HFF-Myc (cell line): ENCODE measurements around the gene SORCS2.

Experiments
- DNase-seq: peaks from one replicate; pipeline ENCODE4 v3.0.0-alpha.2; 2011; ENCODE audit warnings: low read depth; ENCODE audit errors: extremely low read depth
- H3K4me3 ChIP-seq: replicated peaks from 2 replicates; pipeline ENCODE4 v1.5.1; 2011; ENCODE audit warnings: low read depth, mild to moderate bottlenecking, control low read depth, low read length
- TF ChIP-seq, protein P1 (sequence below): IDR thresholded peaks from 2 replicates; pipeline ENCODE4 v1.5.1; 2012; ENCODE audit warnings: mild to moderate bottlenecking, low read depth, low read length, control low read depth; ENCODE audit errors: missing control alignments

SORCS2 gene

DNA sequence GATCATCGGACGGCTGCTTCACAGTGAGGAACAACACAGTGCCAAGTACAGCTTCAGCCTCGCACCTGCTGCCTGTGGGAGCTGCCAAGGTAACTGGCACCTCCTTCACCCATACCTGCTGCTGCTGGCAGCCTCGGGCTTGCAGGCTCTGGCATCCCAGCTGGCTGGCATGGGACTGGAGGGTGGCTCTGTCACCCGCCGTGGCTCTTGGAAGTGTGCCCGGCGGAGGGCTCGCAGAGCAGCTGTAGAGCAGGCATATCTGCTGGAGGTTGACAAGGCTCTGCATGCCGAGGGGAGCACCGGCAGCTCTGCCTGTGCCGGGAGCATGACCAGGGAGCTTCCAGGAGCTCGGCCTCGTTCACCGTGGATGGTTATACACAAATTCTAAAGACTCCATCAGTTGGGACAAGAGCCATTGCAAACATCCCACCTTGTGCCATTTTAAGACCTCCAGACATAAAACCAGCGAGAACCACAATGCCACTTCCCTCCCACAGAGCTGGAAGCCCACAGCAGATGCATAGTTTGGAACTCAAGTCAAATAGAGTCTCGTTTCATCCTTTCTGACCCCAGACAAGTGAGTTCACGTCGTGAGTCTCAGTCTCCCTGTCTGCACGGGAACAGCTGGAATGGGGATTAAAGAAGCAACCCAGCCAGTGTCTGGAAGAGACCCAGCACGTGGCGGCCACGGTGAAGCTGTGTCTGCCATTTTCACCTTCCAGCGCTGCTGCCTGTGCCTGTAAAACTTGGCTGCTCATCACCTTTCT, 326.7 kb downstream of the SORCS2 start:
- H3K4me3 ChIP-seq: no peak overlapping the region
- TF ChIP-seq, protein P1, sequence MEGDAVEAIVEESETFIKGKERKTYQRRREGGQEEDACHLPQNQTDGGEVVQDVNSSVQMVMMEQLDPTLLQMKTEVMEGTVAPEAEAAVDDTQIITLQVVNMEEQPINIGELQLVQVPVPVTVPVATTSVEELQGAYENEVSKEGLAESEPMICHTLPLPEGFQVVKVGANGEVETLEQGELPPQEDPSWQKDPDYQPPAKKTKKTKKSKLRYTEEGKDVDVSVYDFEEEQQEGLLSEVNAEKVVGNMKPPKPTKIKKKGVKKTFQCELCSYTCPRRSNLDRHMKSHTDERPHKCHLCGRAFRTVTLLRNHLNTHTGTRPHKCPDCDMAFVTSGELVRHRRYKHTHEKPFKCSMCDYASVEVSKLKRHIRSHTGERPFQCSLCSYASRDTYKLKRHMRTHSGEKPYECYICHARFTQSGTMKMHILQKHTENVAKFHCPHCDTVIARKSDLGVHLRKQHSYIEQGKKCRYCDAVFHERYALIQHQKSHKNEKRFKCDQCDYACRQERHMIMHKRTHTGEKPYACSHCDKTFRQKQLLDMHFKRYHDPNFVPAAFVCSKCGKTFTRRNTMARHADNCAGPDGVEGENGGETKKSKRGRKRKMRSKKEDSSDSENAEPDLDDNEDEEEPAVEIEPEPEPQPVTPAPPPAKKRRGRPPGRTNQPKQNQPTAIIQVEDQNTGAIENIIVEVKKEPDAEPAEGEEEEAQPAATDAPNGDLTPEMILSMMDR: no peak

DNA sequence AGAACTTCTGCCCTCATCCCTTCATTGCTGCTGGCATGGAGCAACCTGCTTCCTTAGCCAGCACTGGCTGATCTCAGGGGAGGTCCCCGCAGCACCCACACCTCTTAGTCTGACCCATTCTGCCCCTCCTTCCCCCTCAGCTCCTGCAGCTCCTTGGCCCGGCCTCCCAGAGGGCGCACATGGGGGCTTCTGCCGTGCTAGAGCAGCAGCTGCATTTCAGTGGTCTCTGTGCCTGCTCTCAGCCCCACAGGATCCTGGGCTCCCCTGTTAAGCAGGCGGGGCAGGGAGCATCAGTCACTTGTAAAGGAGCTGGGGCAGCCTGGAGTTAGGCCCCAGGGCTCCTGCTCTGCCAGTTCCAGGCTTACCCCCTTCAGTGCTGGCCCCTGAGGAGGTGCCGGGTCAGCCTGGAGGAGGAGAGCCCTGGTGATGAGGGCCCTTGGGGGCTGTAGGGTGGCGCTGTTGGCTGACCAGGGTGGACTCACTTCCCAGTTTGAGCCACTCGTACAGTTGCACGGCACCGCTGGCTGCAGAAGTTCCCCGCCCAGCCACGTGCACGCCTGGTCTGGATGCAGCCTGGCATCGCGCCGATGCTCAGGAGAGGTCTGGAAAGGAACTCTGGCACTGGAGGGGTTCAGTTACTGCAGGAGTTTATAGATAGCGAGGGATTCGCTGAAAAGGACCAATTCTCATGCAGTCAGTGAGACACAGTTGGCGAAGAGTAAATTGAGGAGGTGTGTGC, 327.5 kb downstream of the SORCS2 start:
- no peak overlapping the region for H3K4me3 ChIP-seq
- TF ChIP-seq, protein P1: no peak
- no peak for DNase-seq

More for the DNA sequence above, 326.7 kb downstream of the SORCS2 start:
- no peak for DNase-seq

DNA sequence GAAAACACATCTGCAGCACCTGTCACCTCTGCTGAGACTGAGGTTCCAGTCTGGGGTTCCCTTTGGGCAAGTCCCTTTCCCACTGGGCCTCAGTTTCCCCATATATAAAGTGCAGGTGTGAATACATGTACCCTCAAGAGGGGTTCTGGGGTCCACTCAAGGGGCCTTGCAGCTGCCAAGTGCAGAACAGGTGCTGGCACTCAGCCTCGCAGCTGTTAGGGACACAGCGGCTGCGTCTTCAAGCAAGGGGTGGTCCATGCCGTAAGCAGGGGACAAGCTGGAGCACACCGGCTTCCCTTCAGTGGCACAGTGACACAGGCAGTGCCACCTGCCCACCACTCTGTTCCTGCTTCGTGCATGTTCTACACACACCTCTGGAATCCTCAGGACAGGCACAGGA, 329.3 kb downstream of the SORCS2 start:
- TF ChIP-seq, protein P1: no peak
- H3K4me3 ChIP-seq: no peak overlapping the region
- DNase-seq: no peak

DNA sequence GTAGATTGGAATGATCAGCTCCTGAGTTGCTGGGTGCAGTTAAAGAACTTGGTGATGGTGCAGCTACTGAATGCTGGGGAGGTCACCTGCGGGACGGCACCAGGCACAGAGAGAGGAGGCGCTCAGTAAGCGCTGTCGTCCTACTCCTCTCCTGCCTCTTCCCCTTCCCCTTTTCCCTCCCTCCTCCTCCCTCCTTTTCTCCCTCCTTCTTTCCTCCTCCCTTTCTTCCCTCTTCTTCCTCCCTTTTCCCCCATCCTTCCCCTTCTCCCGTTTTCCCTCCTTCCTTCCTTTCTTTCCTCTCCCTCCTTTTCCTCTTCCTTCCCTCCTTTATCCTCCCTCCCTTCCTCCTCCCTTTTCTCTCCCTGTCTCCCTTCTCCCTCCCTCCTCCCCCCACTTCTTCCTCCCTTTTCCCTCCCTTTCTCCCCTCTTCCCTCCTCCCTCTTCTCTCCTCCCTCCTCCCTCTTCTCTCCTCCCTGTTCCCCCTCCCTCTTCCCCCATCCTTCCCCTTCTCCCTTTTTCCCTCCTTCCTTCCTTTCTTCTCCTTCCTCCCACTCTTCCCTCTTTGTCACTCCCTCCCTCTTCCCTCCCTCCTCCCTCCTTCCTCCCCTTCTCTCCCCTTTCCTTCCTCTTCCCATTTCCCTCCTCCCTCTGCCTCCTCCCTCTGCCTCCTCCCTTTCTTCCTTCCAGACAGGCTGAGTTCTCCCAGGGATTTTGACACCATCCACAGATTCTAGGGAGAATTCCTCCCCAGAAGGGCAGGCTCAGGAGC, 330.3 kb downstream of the SORCS2 start:
- TF ChIP-seq, protein P1: no peak
- no peak overlapping the region for H3K4me3 ChIP-seq
- DNase-seq: no peak

DNA sequence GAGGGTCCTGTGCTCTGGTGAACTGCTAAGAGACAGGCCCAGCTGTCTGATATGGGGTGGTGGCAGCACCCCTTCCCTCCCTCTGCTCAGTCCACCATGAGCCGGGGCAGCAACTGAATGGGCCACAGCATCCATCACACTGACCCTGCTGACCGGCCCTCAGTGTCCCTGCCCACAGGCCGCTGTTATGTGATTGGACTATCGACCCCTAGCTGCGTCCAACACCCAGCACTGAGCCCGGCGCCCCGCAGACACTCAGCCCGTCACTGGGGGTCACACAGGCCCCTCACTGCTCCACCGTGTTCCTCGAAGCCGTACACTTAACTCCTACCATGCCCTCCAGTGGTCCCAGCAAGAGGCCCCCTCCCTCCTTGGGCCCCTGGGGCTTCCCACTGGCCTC, 331.2 kb downstream of the SORCS2 start:
- TF ChIP-seq, protein P1: no peak
- DNase-seq: no peak
- no peak overlapping the region for H3K4me3 ChIP-seq

DNA sequence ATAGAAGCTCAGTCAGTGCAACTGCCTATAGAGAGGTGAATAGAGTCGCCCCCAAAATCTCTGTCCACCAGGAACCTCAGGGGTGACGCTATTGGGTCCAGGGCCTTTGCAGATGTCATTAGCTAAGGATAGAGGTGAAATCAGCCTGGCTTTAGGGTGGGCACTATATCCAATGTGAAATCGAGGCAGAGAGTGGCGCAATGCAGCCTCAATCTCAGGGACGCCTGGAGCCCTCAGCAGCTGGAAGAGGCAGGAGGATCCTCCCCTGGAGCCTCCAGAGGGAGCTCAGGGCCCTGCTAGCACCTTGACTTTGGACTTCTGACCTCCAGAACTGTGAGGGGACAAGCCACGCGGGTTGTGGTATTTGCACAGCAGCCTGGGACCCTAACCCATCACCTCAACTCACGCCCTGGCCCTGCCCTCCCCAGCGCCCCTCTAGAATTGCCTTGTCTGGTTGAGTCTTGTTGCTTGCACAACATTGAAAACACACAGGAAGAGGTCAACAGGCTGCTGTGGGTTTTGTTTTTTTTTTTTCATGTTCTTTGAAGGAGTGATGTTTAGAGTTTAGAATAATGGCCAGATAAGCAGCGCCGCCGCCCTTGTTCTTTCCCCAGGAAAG, 331.8 kb downstream of the SORCS2 start:
- no peak overlapping the region for H3K4me3 ChIP-seq
- TF ChIP-seq, protein P1: no peak
- DNase-seq: no peak
